DOHH2 (cell line): Measurements from ENCODE around the gene CHI3L1.

Experiments
- H3F3A ChIP-seq: fragments of 200-600 bp; sonication (generic), shearing (Covaris generic); 2 replicates; pipeline ENCODE4 v1.6.0; 2016; ENCODE audit warnings: antibody characterized with exemption, mild to moderate bottlenecking; ENCODE audit not compliant: control insufficient read depth, insufficient read depth
- H3K27ac ChIP-seq: fragments of 200-600 bp; sonication (generic); 2 replicates; pipeline ENCODE4 v1.5.1; 2014; ENCODE audit warnings: low read depth, mild to moderate bottlenecking, low read length, moderate library complexity
- H3K27me3 ChIP-seq: fragments of 200-600 bp; sonication (generic); 2 replicates; pipeline ENCODE4 v1.6.1; 2014; ENCODE audit warnings: mild to moderate bottlenecking, low read length, mixed read lengths; ENCODE audit not compliant: control insufficient read depth
- H3K36me3 ChIP-seq: fragments of 200-600 bp; sonication (generic); 2 replicates; pipeline ENCODE4 v1.6.1; 2014; ENCODE audit warnings: mild to moderate bottlenecking, low read length, moderate library complexity, mixed read lengths; ENCODE audit not compliant: control insufficient read depth
- H3K4me1 ChIP-seq: fragments of 200-600 bp; sonication (generic); 2 replicates; pipeline ENCODE4 v1.6.1; 2014; ENCODE audit warnings: mild to moderate bottlenecking, low read length, mixed read lengths; ENCODE audit not compliant: control insufficient read depth
- H3K4me2 ChIP-seq: fragments of 200-600 bp; sonication (generic); 2 replicates; pipeline ENCODE4 v1.6.0; 2014; ENCODE audit warnings: mild to moderate bottlenecking, low read length, moderate library complexity
- H3K4me3 ChIP-seq: fragments of 200-600 bp; sonication (generic); 2 replicates; pipeline ENCODE4 v1.5.1; 2014; ENCODE audit warnings: mild to moderate bottlenecking, low read length, mixed read lengths
- H3K79me2 ChIP-seq: fragments of 200-600 bp; sonication (generic); 2 replicates; pipeline ENCODE4 v1.6.1; 2014; ENCODE audit warnings: mild to moderate bottlenecking, low read length, mixed read lengths; ENCODE audit not compliant: control insufficient read depth
- H3K9me2 ChIP-seq: fragments of 200-600 bp; sonication (generic); replicated peaks from 2 replicates; pipeline ENCODE4 v1.6.1; 2014; ENCODE audit warnings: mild to moderate bottlenecking, low read length, mixed read lengths; ENCODE audit not compliant: control insufficient read depth
- H3K9me3 ChIP-seq: fragments of 200-600 bp; sonication (generic); 2 replicates; pipeline ENCODE4 v1.6.1; 2014; ENCODE audit warnings: antibody characterized with exemption, low read length, mixed read lengths; ENCODE audit not compliant: control insufficient read depth, insufficient read depth
- H4K20me1 ChIP-seq: fragments of 200-600 bp; sonication (generic); 2 replicates; pipeline ENCODE4 v1.6.0; 2014; ENCODE audit warnings: low read depth, mild to moderate bottlenecking, antibody characterized with exemption, low read length, moderate library complexity; ENCODE audit not compliant: control insufficient read depth, insufficient read depth
- EZH2phosphoT487 ChIP-seq: fragments of 200-600 bp; sonication (generic); IDR thresholded peaks from 2 replicates; pipeline ENCODE4 v1.6.1; 2017; ENCODE audit warnings: borderline replicate concordance, mild to moderate bottlenecking, antibody characterized with exemption, low read length, moderate library complexity, mixed read lengths
- TF ChIP-seq, protein P1 (sequence below): fragments of 200-600 bp; sonication (generic); IDR thresholded peaks from one replicate; pipeline ENCODE4 v1.5.1; 2014; ENCODE audit warnings: antibody characterized with exemption, mild to moderate bottlenecking, low read depth, low read length; ENCODE audit not compliant: poor library complexity, severe bottlenecking

The CHI3L1 gene

DNA sequence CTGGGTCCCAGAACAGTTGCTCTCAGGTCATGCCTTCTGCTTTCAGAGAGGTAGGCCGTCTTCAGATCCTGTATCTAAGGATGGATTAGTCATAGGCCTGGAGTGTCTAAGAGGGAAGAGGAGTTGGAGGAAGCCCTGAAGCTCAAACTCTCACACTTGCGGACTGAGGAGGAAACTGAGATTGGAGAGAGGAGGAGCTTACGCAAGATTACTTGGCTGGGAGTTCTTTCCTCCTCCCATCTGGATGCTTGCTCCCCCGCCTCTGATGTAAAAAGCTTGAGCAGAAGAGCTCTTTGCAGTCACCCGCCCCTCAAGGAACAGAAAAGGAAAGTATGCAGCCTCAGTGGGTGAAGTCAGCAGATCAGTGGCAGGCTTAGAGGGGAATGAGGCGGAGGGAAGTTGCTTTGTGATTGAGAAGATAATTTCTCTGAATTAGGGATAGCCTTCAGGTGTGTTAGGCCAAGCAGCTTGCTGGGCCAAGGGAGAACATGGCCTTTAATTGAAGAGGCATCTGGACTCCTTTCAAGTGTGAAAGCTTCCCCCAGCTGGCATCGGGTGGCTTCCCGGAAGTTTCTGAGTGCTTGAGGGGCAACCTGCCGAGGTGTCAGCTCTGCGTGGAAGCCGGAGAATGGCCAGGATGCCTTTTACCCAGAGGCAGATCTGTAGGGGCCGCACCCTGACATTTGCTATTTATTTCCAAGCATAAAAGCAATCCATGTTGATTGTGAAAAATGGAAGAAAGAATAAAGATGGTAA, 52.4 kb downstream of the CHI3L1 start:
- H3K27ac ChIP-seq, result no peak overlapping the region
- H3K4me3 ChIP-seq, result no peak overlapping the region
- H3K79me2 ChIP-seq, result no peaks in the 10 kb centered on the region
- H3K36me3 ChIP-seq, result no peaks in the 10 kb centered on the region
- H3K9me2 ChIP-seq, result no peaks in the 10 kb centered on the region
- H4K20me1 ChIP-seq, result no peaks in the 10 kb centered on the region
- H3K27me3 ChIP-seq, result peaks cover 24% of the 10 kb centered on the region
- TF ChIP-seq EZH2phosphoT487, result no peak
- TF ChIP-seq, protein P1, sequence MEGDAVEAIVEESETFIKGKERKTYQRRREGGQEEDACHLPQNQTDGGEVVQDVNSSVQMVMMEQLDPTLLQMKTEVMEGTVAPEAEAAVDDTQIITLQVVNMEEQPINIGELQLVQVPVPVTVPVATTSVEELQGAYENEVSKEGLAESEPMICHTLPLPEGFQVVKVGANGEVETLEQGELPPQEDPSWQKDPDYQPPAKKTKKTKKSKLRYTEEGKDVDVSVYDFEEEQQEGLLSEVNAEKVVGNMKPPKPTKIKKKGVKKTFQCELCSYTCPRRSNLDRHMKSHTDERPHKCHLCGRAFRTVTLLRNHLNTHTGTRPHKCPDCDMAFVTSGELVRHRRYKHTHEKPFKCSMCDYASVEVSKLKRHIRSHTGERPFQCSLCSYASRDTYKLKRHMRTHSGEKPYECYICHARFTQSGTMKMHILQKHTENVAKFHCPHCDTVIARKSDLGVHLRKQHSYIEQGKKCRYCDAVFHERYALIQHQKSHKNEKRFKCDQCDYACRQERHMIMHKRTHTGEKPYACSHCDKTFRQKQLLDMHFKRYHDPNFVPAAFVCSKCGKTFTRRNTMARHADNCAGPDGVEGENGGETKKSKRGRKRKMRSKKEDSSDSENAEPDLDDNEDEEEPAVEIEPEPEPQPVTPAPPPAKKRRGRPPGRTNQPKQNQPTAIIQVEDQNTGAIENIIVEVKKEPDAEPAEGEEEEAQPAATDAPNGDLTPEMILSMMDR, result no peak
- no peaks in the 10 kb centered on the region for H3K4me1 ChIP-seq
- no peak overlapping the region for H3K4me2 ChIP-seq
- no peaks in the 10 kb centered on the region for H3K9me3 ChIP-seq
- H3F3A ChIP-seq, result no peaks in the 10 kb centered on the region

DNA sequence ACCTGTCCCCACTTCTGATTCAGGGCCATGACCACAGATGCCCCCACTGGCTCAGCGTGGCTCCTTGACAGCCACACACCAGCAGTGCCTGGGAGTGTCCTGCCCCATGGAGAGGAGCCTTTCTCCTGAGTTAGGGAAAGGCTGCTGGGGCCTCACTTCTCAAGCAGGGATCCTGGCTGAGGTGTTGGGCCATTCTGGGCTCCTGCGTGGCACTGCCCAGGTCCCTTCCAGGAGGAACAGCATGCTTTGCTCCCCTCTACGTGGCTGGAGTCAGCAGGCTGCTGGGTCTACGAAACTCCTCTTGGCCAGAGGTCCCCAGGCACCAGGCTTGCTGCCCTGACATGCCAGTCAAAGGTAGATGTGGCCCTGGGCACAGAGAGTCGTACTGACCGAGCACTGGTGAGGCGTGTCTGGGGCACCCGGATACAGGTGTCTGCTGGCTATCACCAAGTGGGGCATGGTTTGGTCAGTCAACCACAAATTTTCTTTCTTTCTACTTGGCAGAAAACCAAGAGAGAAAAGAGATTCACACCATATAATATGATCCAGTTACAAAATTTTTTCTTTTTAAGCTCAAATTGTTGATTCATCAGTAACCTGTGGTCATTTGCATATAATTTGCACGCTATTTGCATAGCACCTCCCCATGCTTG, 54.8 kb downstream of the CHI3L1 start:
- no peaks in the 10 kb centered on the region for H4K20me1 ChIP-seq
- no peaks in the 10 kb centered on the region for H3K79me2 ChIP-seq
- no peaks in the 10 kb centered on the region for H3K9me2 ChIP-seq
- no peak overlapping the region for H3K27ac ChIP-seq
- no peaks in the 10 kb centered on the region for H3K4me1 ChIP-seq
- no peaks in the 10 kb centered on the region for H3K36me3 ChIP-seq
- no peak overlapping the region for H3K4me2 ChIP-seq
- H3F3A ChIP-seq, result no peaks in the 10 kb centered on the region
- H3K27me3 ChIP-seq, result peaks cover 12% of the 10 kb centered on the region
- H3K9me3 ChIP-seq, result no peaks in the 10 kb centered on the region
- no peak for TF ChIP-seq EZH2phosphoT487
- TF ChIP-seq, protein P1, result no peak
- no peak overlapping the region for H3K4me3 ChIP-seq

DNA sequence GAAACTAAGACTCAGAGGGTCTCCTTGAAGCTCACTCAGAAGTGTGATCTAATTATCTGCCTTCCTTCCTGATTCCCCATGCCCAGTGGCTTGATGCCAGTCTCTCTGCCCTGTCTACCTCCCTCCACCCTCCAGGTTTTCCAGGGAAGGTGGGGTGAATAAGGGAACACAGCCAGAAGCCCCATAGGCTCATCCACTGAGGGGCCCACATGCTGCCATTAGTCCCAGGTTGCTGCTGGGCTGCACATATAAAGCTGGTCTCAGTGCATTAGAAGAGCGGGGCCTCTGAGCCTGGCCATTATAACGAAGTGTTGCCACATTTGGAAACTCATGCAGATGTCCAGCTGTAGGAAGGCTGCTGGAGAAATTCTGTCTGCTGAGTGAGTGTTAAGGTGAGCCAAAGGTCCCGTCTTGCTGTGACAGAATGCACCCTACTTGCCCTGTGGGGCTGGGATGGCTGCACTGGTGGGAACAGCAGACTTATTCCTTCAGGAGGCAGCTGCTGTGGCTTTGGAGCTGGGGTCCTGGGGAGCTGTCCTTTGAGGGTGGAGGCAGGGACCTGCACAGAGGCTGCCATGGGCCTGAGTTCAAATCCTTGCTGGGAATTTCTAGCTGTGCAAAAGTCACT, 56.0 kb downstream of the CHI3L1 start:
- Histone ChIP-seq H3K4me3 (no peak overlapping the region), H3K9me3 (no peaks in the 10 kb centered on the region), H3F3A (no peaks in the 10 kb centered on the region), H3K27me3 (peaks cover 7% of the 10 kb centered on the region; the same call in 1 of the 2 replicates), H3K4me1 (no peaks in the 10 kb centered on the region), H3K36me3 (no peaks in the 10 kb centered on the region), H4K20me1 (no peaks in the 10 kb centered on the region), H3K79me2 (no peaks in the 10 kb centered on the region), H3K9me2 (no peaks in the 10 kb centered on the region), H3K27ac (no peak overlapping the region), H3K4me2 (no peak overlapping the region)
- TF ChIP-seq, protein P1, result no peak
- no peak for TF ChIP-seq EZH2phosphoT487
